H1 (cell line): ENCODE measurements around the gene PPP1CC. TPM values are rescaled to one million over a fixed set of nuclear protein-coding genes. Genes with fewer than 3 reads are reported as not detected.

Experiments used
- CHD7 ChIP-seq: fragments of 300-600 bp; sonication (generic); IDR thresholded peaks from 2 replicates; pipeline ENCODE4 v1.7.1; 2012; ENCODE audit warnings: low read length, moderate library complexity, mild to moderate bottlenecking, inconsistent platforms; ENCODE audit not compliant: insufficient replicate concordance
- polyA plus RNA-seq, 7 experiments: library from polyadenylated mRNA; depleted of rRNA in 3 of 7; stranded (reverse) in 5 of 7; unstranded in 2 of 7; fragments of >200 nt in 5 of 7; fragments of 200-250 nt in 2 of 7; gene quantifications; 1 replicate in 5 of 7; 2 replicates in 1 of 7; 4 replicates in 1 of 7; pipeline versions ENCODE4 v1.2.1 to v1.2.3, GENCODE V29; 2011 to 2013; ENCODE audit warnings: missing spikeins in 2 of 7, mixed read lengths in 2 of 7
- total RNA-seq: library from RNA; stranded (reverse); fragmentation: NEBNext Ultra II Directional; extraction: Animal tissue kit (Norgen Biotek cat#: 25700); gene quantifications from 2 replicates; pipeline ENCODE4 v1.2.1, GENCODE V29; 2021

PPP1CC gene
- total and polyA plus RNA-seq, 2 of the 8 experiments (the other 6 are each of a cell fraction or from before 2014, with no cell fraction given): 193 to 350 TPM

- no peak for TF ChIP-seq CHD7
Observed at GRCh38 chr12:110725267-110725666, 17.4 kb downstream of the PPP1CC start (continued).
